GM18867 (cell line): ENCODE results near the gene MYOF.
"Not testable (repeated sequence)": the region's sequence is repeated elsewhere in the genome, so short reads cannot be mapped to it uniquely, and the experiment has no call there.

ENCODE experiments used
- ATAC-seq: cut with Tn5 transposase; IDR thresholded peaks from one replicate; pipeline ENCODE4 v1.9.1; 2021; ENCODE audit warnings: mild to moderate bottlenecking, moderate library complexity; ENCODE audit not compliant: unreplicated experiment

The MYOF gene

GRCh38 chr10:93458821-93459257, 23.3 kb downstream of the MYOF start:
- no peak for ATAC-seq

- no peak for ATAC-seq
Observed at GRCh38 chr10:93457511-93457910, 24.6 kb downstream of the MYOF start.

GRCh38 chr10:93456480-93456879, 25.7 kb downstream of the MYOF start:
- ATAC-seq, result no peak

GRCh38 chr10:93454736-93455135, 27.4 kb downstream of the MYOF start:
- no peak for ATAC-seq

GRCh38 chr10:93454146-93454545, 28.0 kb downstream of the MYOF start:
- ATAC-seq, result no peak

GRCh38 chr10:93452143-93452542, 30.0 kb downstream of the MYOF start:
- ATAC-seq, result no peak

- no peak for ATAC-seq
Observed at GRCh38 chr10:93451244-93451947, 30.7 kb downstream of the MYOF start.

- ATAC-seq, result no peak
Observed at GRCh38 chr10:93447970-93448369, 34.2 kb downstream of the MYOF start.

- no peak for ATAC-seq
Observed at GRCh38 chr10:93447019-93447418, 35.1 kb downstream of the MYOF start.

GRCh38 chr10:93445978-93446720, 36.0 kb downstream of the MYOF start:
- ATAC-seq, result no peak

GRCh38 chr10:93445097-93445960, 36.8 kb downstream of the MYOF start:
- no peak for ATAC-seq

- no peak for ATAC-seq
Observed at GRCh38 chr10:93443481-93443880, 38.7 kb downstream of the MYOF start.

- not testable (repeated sequence) for ATAC-seq
Observed at GRCh38 chr10:93442721-93443120, 39.4 kb downstream of the MYOF start.

GRCh38 chr10:93440591-93441091, 41.5 kb downstream of the MYOF start:
- no peak for ATAC-seq

GRCh38 chr10:93438613-93439253, 43.4 kb downstream of the MYOF start:
- ATAC-seq, result no peak

GRCh38 chr10:93437946-93438612, 44.1 kb downstream of the MYOF start:
- no peak for ATAC-seq

- no peak for ATAC-seq
Observed at GRCh38 chr10:93437086-93437945, 44.8 kb downstream of the MYOF start.

GRCh38 chr10:93436591-93437085, 45.5 kb downstream of the MYOF start:
- no peak for ATAC-seq
